ENCODE data around the gene TBCB.

The TBCB gene

GRCh38 chr19:36079389-36079945, 35.8 kb upstream of the TBCB start (continued):
- TF ChIP-seq BACH2 (CRISPR knock-in tag; IDR thresholded peaks at IDR 0.05; ENCODE audit: borderline replicate concordance) = no peak
- no peak for TF ChIP-seq TOX (CRISPR knock-in tag; IDR thresholded peaks at IDR 0.05; ENCODE audit: borderline replicate concordance)
- TF ChIP-seq ZC3H10 (CRISPR knock-in tag; IDR thresholded peaks at IDR 0.05) = no peak

GRCh38 chr19:36081385-36081784, 33.9 kb upstream of the TBCB start:
- TF ChIP-seq ZFP3 (CRISPR knock-in tag; IDR thresholded peaks at IDR 0.05) (no peak), ZNF565 (CRISPR knock-in tag; conservative IDR thresholded peaks at IDR 0.05; ENCODE audit: low read depth) (no peak), ISL1 (CRISPR knock-in tag; IDR thresholded peaks at IDR 0.05) (no peak), TCF4 (CRISPR knock-in tag; IDR thresholded peaks at IDR 0.05; ENCODE audit: borderline replicate concordance) (no peak), PPARA (CRISPR knock-in tag; IDR thresholded peaks at IDR 0.05; ENCODE audit: borderline replicate concordance) (no peak), CSDC2 (CRISPR knock-in tag; IDR thresholded peaks at IDR 0.05) (no peak), GLIS3 (CRISPR knock-in tag; IDR thresholded peaks at IDR 0.05) (no peak), ZNF8 (CRISPR knock-in tag; IDR thresholded peaks at IDR 0.05) (no peak), ZFP30 (CRISPR knock-in tag; IDR thresholded peaks at IDR 0.05) (no peak), ZNF70 (CRISPR knock-in tag; IDR thresholded peaks at IDR 0.05) (no peak), ARNTL (CRISPR knock-in tag; IDR thresholded peaks at IDR 0.05; ENCODE audit: borderline replicate concordance, low read depth) (no peak), CREB5 (CRISPR knock-in tag; IDR thresholded peaks at IDR 0.05; ENCODE audit: low read depth) (no peak), RARB (CRISPR knock-in tag; IDR thresholded peaks at IDR 0.05) (no peak), CSRNP3 (CRISPR knock-in tag; IDR thresholded peaks at IDR 0.05) (no peak), BACH2 (CRISPR knock-in tag; IDR thresholded peaks at IDR 0.05; ENCODE audit: borderline replicate concordance) (no peak), ZC3H10 (CRISPR knock-in tag; IDR thresholded peaks at IDR 0.05) (no peak), TSHZ2 (CRISPR knock-in tag; IDR thresholded peaks at IDR 0.05) (no peak), PATZ1 (CRISPR knock-in tag; IDR thresholded peaks at IDR 0.05; ENCODE audit: borderline replicate concordance) (no peak), SNAI2 (CRISPR knock-in tag; IDR thresholded peaks at IDR 0.05) (no peak), ESRRG (CRISPR knock-in tag; IDR thresholded peaks at IDR 0.05) (no peak)

GRCh38 chr19:36081894-36082293, 33.4 kb upstream of the TBCB start:
- no peak for ATAC-seq

More at GRCh38 chr19:36081385-36081784, 33.9 kb upstream of the TBCB start:
- ATAC-seq = no peak

More at GRCh38 chr19:36081894-36082293, 33.4 kb upstream of the TBCB start:
- no peak for TF ChIP-seq BACH2 (CRISPR knock-in tag; IDR thresholded peaks at IDR 0.05; ENCODE audit: borderline replicate concordance)
- no peak for TF ChIP-seq PATZ1 (CRISPR knock-in tag; IDR thresholded peaks at IDR 0.05; ENCODE audit: borderline replicate concordance)
- TF ChIP-seq CREB5 (CRISPR knock-in tag; IDR thresholded peaks at IDR 0.05; ENCODE audit: low read depth) = no peak
- no peak for TF ChIP-seq ZC3H10 (CRISPR knock-in tag; IDR thresholded peaks at IDR 0.05)
- no peak for TF ChIP-seq ZFP3 (CRISPR knock-in tag; IDR thresholded peaks at IDR 0.05)
- TF ChIP-seq ZNF565 (CRISPR knock-in tag; conservative IDR thresholded peaks at IDR 0.05; ENCODE audit: low read depth) = no peak
- TF ChIP-seq TCF4 (CRISPR knock-in tag; IDR thresholded peaks at IDR 0.05; ENCODE audit: borderline replicate concordance) = no peak
- TF ChIP-seq ISL1 (CRISPR knock-in tag; IDR thresholded peaks at IDR 0.05) = no peak
- no peak for TF ChIP-seq ZNF8 (CRISPR knock-in tag; IDR thresholded peaks at IDR 0.05)
- no peak for TF ChIP-seq SNAI2 (CRISPR knock-in tag; IDR thresholded peaks at IDR 0.05)
